CD4-positive, alpha-beta T cell treated with Interferon alpha-2 for 1 hour (primary cell): ENCODE data around the gene MBLAC1.
A peak's percentile ranks its signal among the peaks of the same experiment; 100 is the strongest.
"Not testable (repeated sequence)": the region's sequence is repeated elsewhere in the genome, so short reads cannot be mapped to it uniquely, and the experiment has no call there.

Source experiments
- DNase-seq, 2 donors: peaks; one replicate each; pipeline ENCODE4 v3.0.0-alpha.2; 2020 to 2022

Gene MBLAC1

GRCh38 chr7:100124301-100125230 is 2.2 kb upstream of the MBLAC1 start:
- DNase-seq, result no peak

- no peak for DNase-seq
These were observed 382 bp upstream of the MBLAC1 start for GRCh38 chr7:100126239-100126930.

- DNase-seq, result peak in 1 of 2 donors; percentile 20
These were observed 1.3 kb downstream of the MBLAC1 start for GRCh38 chr7:100127866-100128636.

DNA sequence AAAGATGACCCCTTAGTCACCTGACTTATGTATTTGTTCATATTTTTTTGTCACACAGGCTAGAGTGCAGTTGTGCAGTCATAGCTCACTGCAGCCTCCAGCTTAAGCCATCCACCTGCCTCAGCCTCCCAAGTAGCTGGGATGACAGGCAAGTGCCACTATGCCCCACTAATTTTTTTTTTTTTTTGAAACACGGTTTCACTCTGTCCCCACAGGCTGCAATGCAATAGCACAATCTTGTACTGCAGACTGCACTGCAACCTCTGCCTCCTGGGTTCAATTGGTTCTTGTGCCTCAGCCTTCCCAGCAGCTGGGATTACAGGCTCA is 1.8 kb downstream of the MBLAC1 start:
- no peak for DNase-seq

GRCh38 chr7:100130220-100130607 is 3.4 kb downstream of the MBLAC1 start:
- not testable (repeated sequence) for DNase-seq

DNA sequence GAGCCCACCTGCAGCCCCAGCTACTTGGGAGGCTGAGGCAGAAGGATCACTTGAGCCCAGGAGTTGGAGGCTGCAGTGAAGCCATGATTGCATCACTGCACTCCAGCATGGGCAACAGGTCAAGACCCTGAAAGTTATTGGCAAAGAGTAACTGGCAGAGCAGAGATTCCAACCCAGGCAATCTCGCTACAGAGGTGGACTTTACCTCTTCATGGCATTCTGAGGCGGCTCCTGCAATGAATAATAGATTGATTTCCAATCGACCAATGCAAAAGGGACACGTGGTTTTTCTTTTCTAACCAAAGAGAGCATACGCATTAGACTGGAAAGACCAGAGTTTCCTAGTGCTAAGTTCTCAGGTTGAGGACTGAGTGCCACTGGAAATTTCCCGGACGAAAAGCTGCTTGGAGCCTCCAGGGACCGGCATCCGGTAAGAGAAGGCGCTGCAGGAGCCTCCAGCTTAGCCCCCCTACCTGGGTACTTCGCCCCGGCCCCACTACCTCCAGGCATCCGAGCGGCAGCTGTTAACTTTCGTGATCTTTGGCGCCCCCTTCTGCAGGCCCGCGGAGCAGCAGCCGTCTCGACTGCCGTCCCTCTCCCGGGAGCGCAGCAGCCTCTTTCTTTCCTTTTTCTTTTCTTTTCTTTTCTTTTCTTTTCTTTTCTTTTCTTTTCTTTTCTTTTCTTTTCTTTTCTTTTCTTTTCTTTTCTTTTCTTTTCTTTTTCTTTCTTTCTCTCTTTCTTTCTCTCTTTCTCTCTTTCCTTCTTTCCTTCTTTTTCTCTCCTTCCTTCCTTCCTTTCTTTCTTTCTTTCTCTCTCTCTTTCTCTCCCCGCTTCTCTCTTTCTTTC is 4.1 kb downstream of the MBLAC1 start:
- DNase-seq, result peak; percentile 80 to 84

DNA sequence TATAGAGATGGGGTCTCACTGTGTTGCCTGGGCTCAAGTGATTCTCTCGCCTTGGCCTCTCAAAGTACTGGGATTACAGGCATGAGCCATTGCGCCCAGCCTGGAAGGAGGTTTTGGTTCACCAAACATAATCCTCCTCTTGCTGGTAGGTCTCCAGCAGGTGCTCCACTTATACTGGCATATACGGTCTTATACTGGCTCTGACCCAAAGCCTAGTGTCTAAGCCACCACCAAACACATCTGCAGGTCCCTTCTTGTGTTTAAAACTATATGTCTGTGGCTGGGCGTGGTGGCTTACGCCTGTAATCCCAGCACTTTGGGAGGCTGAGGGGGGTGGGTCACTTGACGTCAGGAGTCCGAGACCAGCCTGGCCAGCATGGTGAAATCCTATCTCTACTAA is 5.4 kb downstream of the MBLAC1 start:
- DNase-seq, result no peak

GRCh38 chr7:100132697-100133151 is 6.0 kb downstream of the MBLAC1 start:
- peak; percentile 73 to 79 for DNase-seq

GRCh38 chr7:100137851-100138760 is 11.3 kb downstream of the MBLAC1 start:
- no peak for DNase-seq

DNA sequence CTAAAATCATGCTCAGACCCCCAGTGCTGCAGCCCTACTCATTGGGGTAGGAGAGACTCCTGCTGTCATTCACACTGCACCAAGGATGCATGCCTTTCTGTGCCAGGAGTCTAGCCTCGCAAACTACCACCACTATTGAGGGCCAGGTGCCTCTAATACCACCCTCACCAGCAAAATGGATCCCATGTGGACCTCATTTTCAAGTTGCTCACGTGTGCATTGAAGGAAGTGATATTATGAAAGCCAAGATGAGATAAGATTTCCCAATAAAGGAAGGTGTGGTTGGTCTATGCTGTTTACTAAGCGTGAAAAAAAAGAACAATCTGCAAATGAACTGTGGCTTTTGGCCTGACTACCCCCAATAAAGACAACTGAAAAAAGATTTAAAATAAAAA is 14.8 kb downstream of the MBLAC1 start:
- no peak for DNase-seq

DNA sequence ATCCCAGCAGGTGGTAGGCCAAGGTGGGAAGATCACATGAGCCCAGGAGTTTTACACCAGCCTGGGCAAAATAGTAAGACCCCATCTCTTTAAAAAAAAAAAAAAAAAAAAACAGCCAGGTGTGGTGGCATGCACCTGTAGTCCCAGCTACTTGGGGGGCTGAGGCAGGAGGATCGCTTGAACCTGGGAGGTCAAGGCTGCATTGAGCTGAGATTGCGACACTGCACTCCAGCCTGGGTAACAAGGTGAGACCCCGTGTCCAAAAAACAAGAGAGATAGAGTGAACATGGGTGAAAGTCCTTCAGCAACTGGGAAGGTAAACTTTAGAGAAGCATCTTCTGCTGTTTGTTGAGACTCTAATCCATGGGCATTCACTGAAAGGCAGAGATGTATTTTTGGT is 15.7 kb downstream of the MBLAC1 start:
- DNase-seq, result no peak

DNA sequence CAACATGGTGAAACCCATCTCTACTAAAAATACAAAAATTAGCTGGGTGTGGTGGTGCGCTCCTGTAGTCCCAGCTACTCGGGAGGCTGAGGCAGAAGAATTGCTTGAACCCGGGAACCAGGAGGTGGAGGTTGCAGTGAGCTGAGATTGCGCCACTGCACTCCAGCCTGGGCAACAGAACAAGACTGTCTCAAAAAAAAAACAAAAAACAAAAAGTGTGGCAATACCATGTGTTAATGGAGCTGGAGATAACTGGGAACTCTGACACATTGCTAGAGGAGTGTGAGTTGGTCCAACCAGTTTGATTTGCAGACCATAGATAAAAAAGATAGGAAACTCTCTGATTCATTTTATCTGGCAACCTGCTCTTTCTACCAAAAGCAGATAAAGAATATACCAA is 19.6 kb downstream of the MBLAC1 start:
- not testable (repeated sequence) for DNase-seq

GRCh38 chr7:100147278-100147677 is 20.5 kb downstream of the MBLAC1 start:
- DNase-seq, result no peak

DNA sequence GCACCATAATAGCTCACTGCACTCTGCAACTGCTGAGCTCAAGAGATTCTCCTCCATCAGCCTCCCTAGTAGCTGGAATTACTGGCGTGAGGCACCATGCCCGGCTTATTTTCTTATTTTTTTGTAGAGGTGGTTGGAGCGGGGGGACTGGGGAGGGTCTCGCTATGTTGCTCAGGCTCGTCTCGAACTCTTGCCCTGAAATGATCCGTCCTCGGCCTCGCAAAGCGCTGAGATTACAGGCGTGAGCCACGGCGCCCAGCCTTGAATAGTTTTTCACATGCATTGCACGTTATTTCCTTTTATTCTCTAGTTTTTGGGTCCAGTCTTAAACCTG is 21.4 kb downstream of the MBLAC1 start:
- no peak for DNase-seq

GRCh38 chr7:100148559-100149328 is 22.0 kb downstream of the MBLAC1 start, which contains the start of gene LAMTOR4:
LAMTOR4 (plus strand) TSS chr7:100148918; CDS start chr7:100148973, 55 bp downstream.
- DNase-seq, result peak; percentile 99

GRCh38 chr7:100152404-100152803 is 25.6 kb downstream of the MBLAC1 start:
- no peak for DNase-seq

DNA sequence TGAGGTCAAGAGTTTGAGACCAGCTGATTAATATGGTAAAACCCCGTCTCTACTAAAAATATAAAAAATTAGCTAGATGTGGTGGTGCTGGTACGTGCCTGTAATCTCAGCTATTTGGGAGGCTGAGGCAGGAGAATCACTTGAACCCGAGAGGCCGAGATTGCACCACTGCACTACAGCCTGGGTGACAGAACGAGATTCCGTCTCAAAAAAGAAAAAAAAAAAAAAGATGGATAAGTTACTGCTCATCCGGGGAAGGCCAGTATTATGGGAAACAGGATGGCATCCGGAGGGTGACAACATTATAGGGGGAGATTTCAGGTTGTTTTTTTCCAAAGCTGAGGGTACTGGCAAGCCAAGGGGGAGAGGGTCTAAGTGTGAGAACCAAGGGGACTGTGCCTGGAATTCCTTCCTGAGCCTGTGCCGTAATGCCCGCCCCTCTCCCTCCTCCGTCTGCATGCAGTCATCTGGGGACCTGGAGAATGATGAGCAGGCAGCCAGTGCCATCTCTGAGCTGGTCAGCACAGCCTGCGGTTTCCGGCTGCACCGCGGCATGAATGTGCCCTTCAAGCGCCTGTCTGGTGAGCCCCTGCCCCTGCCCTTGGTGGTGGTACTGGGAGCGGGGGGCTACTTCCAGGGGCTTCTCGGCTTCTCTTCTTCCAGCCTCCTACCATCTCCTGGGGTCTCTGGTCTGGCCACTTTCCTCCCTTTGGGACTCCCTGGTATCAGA is 26.3 kb downstream of the MBLAC1 start:
- DNase-seq, result no peak

GRCh38 chr7:100153708-100154535 is 27.2 kb downstream of the MBLAC1 start:
- no peak for DNase-seq
